GM19452 (cell line): Measurements from ENCODE around the gene GRID2.
"Not testable (repeated sequence)": the region's sequence is repeated elsewhere in the genome, so short reads cannot be mapped to it uniquely, and the experiment has no call there.

Source experiments
- ATAC-seq: cut with Tn5 transposase; IDR thresholded peaks from one replicate; pipeline ENCODE4 v1.9.1; 2021; ENCODE audit not compliant: unreplicated experiment

GRID2 gene

GRCh38 chr4:92303621-92304027 is at the start of gene GRID2:
TSS of gene GRID2 (plus strand) at chr4:92303966.
- ATAC-seq: no peak

- ATAC-seq: no peak
These were observed 49.6 kb upstream of the GRID2 start for GRCh38 chr4:92253986-92254671.

GRCh38 chr4:92254767-92255442 is 48.9 kb upstream of the GRID2 start:
- no peak for ATAC-seq

GRCh38 chr4:92255920-92256244 is 47.9 kb upstream of the GRID2 start:
- ATAC-seq: no peak

- ATAC-seq: no peak
These were observed 45.6 kb upstream of the GRID2 start for GRCh38 chr4:92257931-92258857.

- ATAC-seq: no peak
These were observed 42.5 kb upstream of the GRID2 start for GRCh38 chr4:92261256-92261655.

- ATAC-seq: no peak
These were observed 41.4 kb upstream of the GRID2 start for GRCh38 chr4:92262371-92262770.

GRCh38 chr4:92263010-92263409 is 40.8 kb upstream of the GRID2 start:
- ATAC-seq: no peak

GRCh38 chr4:92263575-92263974 is 40.2 kb upstream of the GRID2 start:
- ATAC-seq: no peak

- ATAC-seq: no peak
These were observed 39.6 kb upstream of the GRID2 start for GRCh38 chr4:92264163-92264562.

GRCh38 chr4:92265021-92265420 is 38.7 kb upstream of the GRID2 start:
- ATAC-seq: no peak

GRCh38 chr4:92265798-92266197 is 38.0 kb upstream of the GRID2 start:
- no peak for ATAC-seq

- ATAC-seq: no peak
These were observed 37.2 kb upstream of the GRID2 start for GRCh38 chr4:92266521-92266920.

- no peak for ATAC-seq
These were observed 35.1 kb upstream of the GRID2 start for GRCh38 chr4:92268642-92269041.

GRCh38 chr4:92270908-92271307 is 32.9 kb upstream of the GRID2 start:
- no peak for ATAC-seq

- not testable (repeated sequence) for ATAC-seq
These were observed 32.2 kb upstream of the GRID2 start for GRCh38 chr4:92271551-92271950.

GRCh38 chr4:92277057-92277881 is 26.5 kb upstream of the GRID2 start:
- not testable (repeated sequence) for ATAC-seq

GRCh38 chr4:92279296-92279695 is 24.5 kb upstream of the GRID2 start:
- no peak for ATAC-seq

- no peak for ATAC-seq
These were observed 4.6 kb upstream of the GRID2 start for GRCh38 chr4:92299152-92299551.

GRCh38 chr4:92304121-92304520 is 355 bp downstream of the GRID2 start:
- ATAC-seq: no peak

- ATAC-seq: no peak
These were observed 840 bp downstream of the GRID2 start for GRCh38 chr4:92304606-92305005.
